Caco-2 (cell line): ENCODE results near the gene ZNF300. TPM values are rescaled to one million over a fixed set of nuclear protein-coding genes. Genes with fewer than 3 reads are reported as not detected.

Experiments used
- total RNA-seq: library from RNA; stranded (reverse); gene quantifications from 2 replicates; pipeline ENCODE4 v1.2.3, GENCODE V29; 2022

ZNF300 gene
- total RNA-seq, 1 experiment from 2014 or later, result 2.2 TPM

Other genes with a start within 250 kb of the ZNF300 start
- gene MYOZ3, start 243.7 kb downstream of the ZNF300 start, total RNA-seq, result not detected in 2 replicates
- gene RBM22, start 203.9 kb downstream of the ZNF300 start, total RNA-seq, result 55.3 TPM in 2 replicates
- 55.8 and 62.2 TPM in 2 replicates for gene DCTN4, start 146.0 kb downstream of the ZNF300 start, total RNA-seq
- gene SMIM3, start 126.2 kb downstream of the ZNF300 start, total RNA-seq, result 19.2 and 19.4 TPM in 2 replicates
- gene IRGM, start 58.5 kb downstream of the ZNF300 start, total RNA-seq, result 0.19 and 0.29 TPM in 2 replicates
- gene GPX3, start 115.6 kb upstream of the ZNF300 start, total RNA-seq, result 80.6 and 86.6 TPM in 2 replicates
- gene TNIP1, start 176.1 kb upstream of the ZNF300 start, total RNA-seq, result 62.7 and 65.7 TPM in 2 replicates